ENCODE results near the gene CHD6. TPM values are rescaled to one million over a fixed set of nuclear protein-coding genes. Genes with fewer than 3 reads are reported as not detected.

Gene CHD6
- total RNA-seq, 1 experiment from 2014 or later = 98.5 TPM

GRCh38 chr20:41510847-41511450 is 107.2 kb downstream of the CHD6 start:
- Mint-ChIP-seq H3K4me3 (ENCODE audit: low read depth, unreplicated experiment) (no peak overlapping the region), H3K27ac (ENCODE audit: unreplicated experiment) (no peak overlapping the region), H3K9me3 (ENCODE audit: low read depth, unreplicated experiment) (peaks cover 4% of the 10 kb centered on the region), H3K27me3 (ENCODE audit: unreplicated experiment) (no peaks in the 10 kb centered on the region), H3K4me1 (ENCODE audit: low read depth, unreplicated experiment) (peaks cover 18% of the 10 kb centered on the region), H3K36me3 (ENCODE audit: insufficient read depth, unreplicated experiment) (peaks cover 8% of the 10 kb centered on the region)
- intact Hi-C loops (cut with micrococcal nuclease; ENCODE audit: unreplicated experiment) = no loop called here
- CTCF ChIA-PET = no interaction called here
- DNase-seq = no peak
- no TSS peak for BruUV-seq (replicated peaks)
- TF ChIP-seq CTCF (IDR thresholded peaks at IDR 0.05; ENCODE audit: unreplicated experiment) = no peak

GRCh38 chr20:41510224-41510623 is 108.0 kb downstream of the CHD6 start:
- no peaks in the 10 kb centered on the region for H3K27me3 Mint-ChIP-seq (ENCODE audit: unreplicated experiment)
- no peak overlapping the region for H3K4me3 Mint-ChIP-seq (ENCODE audit: low read depth, unreplicated experiment)
- H3K4me1 Mint-ChIP-seq (ENCODE audit: low read depth, unreplicated experiment) = peaks cover 18% of the 10 kb centered on the region
- H3K9me3 Mint-ChIP-seq (ENCODE audit: low read depth, unreplicated experiment) = peaks cover 5% of the 10 kb centered on the region
- intact Hi-C loops (cut with micrococcal nuclease; ENCODE audit: unreplicated experiment) = no loop called here
- CTCF ChIA-PET = no interaction called here
- H3K36me3 Mint-ChIP-seq (ENCODE audit: insufficient read depth, unreplicated experiment) = peaks cover 8% of the 10 kb centered on the region
- BruUV-seq (replicated peaks) = no TSS peak
- TF ChIP-seq CTCF (IDR thresholded peaks at IDR 0.05; ENCODE audit: unreplicated experiment) = no peak
- DNase-seq = no peak
- H3K27ac Mint-ChIP-seq (ENCODE audit: unreplicated experiment) = no peak overlapping the region

- no peak for TF ChIP-seq CTCF (IDR thresholded peaks at IDR 0.05; ENCODE audit: unreplicated experiment)
- H3K4me1 Mint-ChIP-seq (ENCODE audit: low read depth, unreplicated experiment) = peaks cover 18% of the 10 kb centered on the region
- intact Hi-C loops (cut with micrococcal nuclease; ENCODE audit: unreplicated experiment) = no loop called here
- no peak overlapping the region for H3K27ac Mint-ChIP-seq (ENCODE audit: unreplicated experiment)
- DNase-seq = no peak
- no TSS peak for BruUV-seq (replicated peaks)
- no peak overlapping the region for H3K4me3 Mint-ChIP-seq (ENCODE audit: low read depth, unreplicated experiment)
- H3K9me3 Mint-ChIP-seq (ENCODE audit: low read depth, unreplicated experiment) = peaks cover 5% of the 10 kb centered on the region
- CTCF ChIA-PET = no interaction called here
- no peaks in the 10 kb centered on the region for H3K27me3 Mint-ChIP-seq (ENCODE audit: unreplicated experiment)
- peaks cover 8% of the 10 kb centered on the region for H3K36me3 Mint-ChIP-seq (ENCODE audit: insufficient read depth, unreplicated experiment)
These were observed 108.6 kb downstream of the CHD6 start for GRCh38 chr20:41509316-41510200.

- Mint-ChIP-seq H3K27me3 (ENCODE audit: unreplicated experiment) (no peaks in the 10 kb centered on the region), H3K4me1 (ENCODE audit: low read depth, unreplicated experiment) (peaks cover 18% of the 10 kb centered on the region), H3K27ac (ENCODE audit: unreplicated experiment) (no peak overlapping the region), H3K9me3 (ENCODE audit: low read depth, unreplicated experiment) (peaks cover 5% of the 10 kb centered on the region), H3K4me3 (ENCODE audit: low read depth, unreplicated experiment) (no peak overlapping the region), H3K36me3 (ENCODE audit: insufficient read depth, unreplicated experiment) (peaks cover 2% of the 10 kb centered on the region)
- TF ChIP-seq CTCF (IDR thresholded peaks at IDR 0.05; ENCODE audit: unreplicated experiment) = no peak
- intact Hi-C loops (cut with micrococcal nuclease; ENCODE audit: unreplicated experiment) = no loop called here
- CTCF ChIA-PET = no interaction called here
- BruUV-seq (replicated peaks) = no TSS peak
- DNase-seq = no peak
These were observed 109.8 kb downstream of the CHD6 start for GRCh38 chr20:41508335-41508734.

Measured in Calu3 (cell line).